ENCODE measurements around the gene TBC1D14.
A peak's percentile ranks its signal among the peaks of the same experiment; 100 is the strongest.
"Not testable (repeated sequence)": the region's sequence is repeated elsewhere in the genome, so short reads cannot be mapped to it uniquely, and the experiment has no call there.

TBC1D14 gene

GRCh38 chr4:6910960-6911874, 1.6 kb downstream of the TBC1D14 start:
- DNase-seq = no peak

GRCh38 chr4:6911917-6912316, 2.3 kb downstream of the TBC1D14 start:
- not testable (repeated sequence) for DNase-seq

GRCh38 chr4:6912441-6912840, 2.8 kb downstream of the TBC1D14 start:
- DNase-seq = no peak

GRCh38 chr4:6913350-6913905, 3.8 kb downstream of the TBC1D14 start:
- no peak for DNase-seq

GRCh38 chr4:6914448-6914847, 4.8 kb downstream of the TBC1D14 start:
- no peak for DNase-seq

- DNase-seq = no peak
Measured at GRCh38 chr4:6915041-6916005, 5.7 kb downstream of the TBC1D14 start.

GRCh38 chr4:6916069-6916586, 6.5 kb downstream of the TBC1D14 start:
- DNase-seq = no peak

GRCh38 chr4:6916587-6917460, 7.2 kb downstream of the TBC1D14 start:
- no peak for DNase-seq

- DNase-seq = peak; percentile 37 to 56
Measured at GRCh38 chr4:6917461-6918271, 8.0 kb downstream of the TBC1D14 start.

- DNase-seq = no peak
Measured at GRCh38 chr4:6918338-6918737, 8.7 kb downstream of the TBC1D14 start.

- no peak for DNase-seq
Measured at GRCh38 chr4:6920171-6920570, 10.5 kb downstream of the TBC1D14 start.

GRCh38 chr4:6923507-6923906, 13.9 kb downstream of the TBC1D14 start:
- DNase-seq = no peak

GRCh38 chr4:6924361-6924779, 14.7 kb downstream of the TBC1D14 start:
- DNase-seq = no peak

GRCh38 chr4:6925357-6925836, 15.8 kb downstream of the TBC1D14 start:
- DNase-seq = no peak

GRCh38 chr4:6926081-6926480, 16.5 kb downstream of the TBC1D14 start:
- no peak for DNase-seq

- DNase-seq = no peak
Measured at GRCh38 chr4:6926681-6927478, 17.3 kb downstream of the TBC1D14 start.

GRCh38 chr4:6928081-6928480, 18.5 kb downstream of the TBC1D14 start:
- no peak for DNase-seq

- no peak for DNase-seq
Measured at GRCh38 chr4:6929339-6929811, 19.7 kb downstream of the TBC1D14 start.

- no peak for DNase-seq
Measured at GRCh38 chr4:6929812-6930464, 20.3 kb downstream of the TBC1D14 start.

All from NCI-H1930 (cell line).